Glutamatergic neuron (in vitro differentiated cells): Measurements from ENCODE around the gene ZKSCAN3. TPM values are rescaled to one million over a fixed set of nuclear protein-coding genes. Genes with fewer than 3 reads are reported as not detected.

Experiments
- DNase-seq: peaks from one replicate; pipeline ENCODE4 v3.0.0; 2022
- H3K27ac Mint-ChIP-seq: one replicate; pipeline ENCODE4 v1.8.0; 2020; ENCODE audit warnings: mild to moderate bottlenecking, mixed read lengths, inconsistent platforms; ENCODE audit not compliant: unreplicated experiment
- H3K27me3 Mint-ChIP-seq: one replicate; pipeline ENCODE4 v1.8.0; 2020; ENCODE audit warnings: mild to moderate bottlenecking, moderate library complexity, mixed read lengths, inconsistent platforms; ENCODE audit not compliant: unreplicated experiment
- H3K36me3 Mint-ChIP-seq: one replicate; pipeline ENCODE4 v1.8.0; 2020; ENCODE audit warnings: mild to moderate bottlenecking, mixed read lengths, inconsistent platforms; ENCODE audit not compliant: unreplicated experiment
- H3K4me1 Mint-ChIP-seq: one replicate; pipeline ENCODE4 v1.8.0; 2020; ENCODE audit warnings: mild to moderate bottlenecking, low read depth, mixed read lengths, inconsistent platforms; ENCODE audit not compliant: unreplicated experiment
- H3K4me3 Mint-ChIP-seq: one replicate; pipeline ENCODE4 v1.8.0; 2020; ENCODE audit warnings: mild to moderate bottlenecking, mixed read lengths, inconsistent platforms; ENCODE audit not compliant: unreplicated experiment
- H3K9me3 Mint-ChIP-seq: one replicate; pipeline ENCODE4 v1.8.0; 2020; ENCODE audit warnings: mild to moderate bottlenecking, moderate library complexity, mixed read lengths, inconsistent platforms; ENCODE audit not compliant: unreplicated experiment
- CTCF ChIP-seq: fragments of 200-600 bp; sonication (generic); IDR thresholded peaks from one replicate; pipeline ENCODE4 v1.5.0; 2021; ENCODE audit not compliant: partially characterized antibody, unreplicated experiment
- total RNA-seq: library from RNA; stranded (reverse); fragmentation: NEBNext Ultra II Directional; extraction: Animal tissue kit (Norgen Biotek cat#: 25700); gene quantifications from one replicate; pipeline ENCODE4 v1.2.1, GENCODE V29; 2021; ENCODE audit not compliant: unreplicated experiment

ZKSCAN3 gene
- total RNA-seq, 1 donor from 2014 or later, result 16.0 TPM

GRCh38 chr6:28330041-28330440 is 19.7 kb upstream of the ZKSCAN3 start:
- Mint-ChIP-seq H3K4me1 (peaks cover 10% of the 10 kb centered on the region), H3K9me3 (peaks cover 8% of the 10 kb centered on the region), H3K36me3 (peaks cover 27% of the 10 kb centered on the region), H3K4me3 (no peak overlapping the region), H3K27me3 (no peaks in the 10 kb centered on the region), H3K27ac (no peak overlapping the region)
- TF ChIP-seq CTCF, result no peak
- no peak for DNase-seq

DNA sequence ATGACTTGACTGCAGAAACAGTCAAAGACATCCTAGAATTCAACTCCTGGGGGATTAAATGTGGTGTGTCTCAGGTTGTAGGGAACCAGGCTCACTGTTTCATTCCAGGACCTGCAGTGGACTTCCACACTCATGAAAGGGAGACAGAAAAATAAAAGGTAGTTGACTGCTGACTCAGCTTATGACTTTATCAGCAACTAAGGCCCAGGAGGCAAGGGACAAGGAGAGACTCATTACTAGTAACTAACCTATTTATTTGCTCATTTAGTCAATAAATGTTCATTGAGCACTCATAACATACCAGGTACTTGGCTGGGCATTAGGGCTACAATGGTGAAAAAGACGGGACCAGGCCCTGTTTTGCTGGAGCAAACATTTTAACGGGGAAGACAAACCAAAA is 16.7 kb upstream of the ZKSCAN3 start:
- no peaks in the 10 kb centered on the region for H3K27me3 Mint-ChIP-seq
- H3K4me1 Mint-ChIP-seq, result peaks cover 12% of the 10 kb centered on the region
- H3K9me3 Mint-ChIP-seq, result peaks cover 2% of the 10 kb centered on the region
- TF ChIP-seq CTCF, result no peak
- H3K27ac Mint-ChIP-seq, result no peak overlapping the region
- DNase-seq, result no peak
- H3K36me3 Mint-ChIP-seq, result peaks cover 7% of the 10 kb centered on the region
- no peak overlapping the region for H3K4me3 Mint-ChIP-seq

DNA sequence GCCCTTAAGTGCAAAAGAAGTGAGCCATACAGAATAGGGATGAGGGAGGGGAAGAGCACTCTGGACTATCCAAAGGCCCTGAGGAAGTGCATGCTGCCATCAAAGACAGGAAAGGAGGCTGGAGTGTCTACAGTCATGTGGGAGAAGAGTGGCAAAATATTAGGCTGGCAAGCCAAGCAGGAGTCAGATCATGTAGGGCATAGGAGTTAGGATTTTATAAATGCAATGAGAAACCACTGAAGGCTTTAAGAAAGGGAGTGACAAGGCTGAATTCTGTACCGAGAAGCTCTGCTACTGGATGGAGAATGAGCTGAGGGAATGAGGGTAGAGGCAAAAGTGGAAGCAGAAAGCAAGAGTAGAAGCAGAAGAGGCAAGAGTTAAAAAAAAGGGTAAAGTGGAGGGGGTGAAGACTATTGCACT is 16.1 kb upstream of the ZKSCAN3 start:
- H3K36me3 Mint-ChIP-seq, result peaks cover 7% of the 10 kb centered on the region
- H3K4me1 Mint-ChIP-seq, result peaks cover 12% of the 10 kb centered on the region
- H3K27me3 Mint-ChIP-seq, result no peaks in the 10 kb centered on the region
- no peak for TF ChIP-seq CTCF
- H3K9me3 Mint-ChIP-seq, result peaks cover 2% of the 10 kb centered on the region
- no peak overlapping the region for H3K27ac Mint-ChIP-seq
- no peak overlapping the region for H3K4me3 Mint-ChIP-seq
- no peak for DNase-seq

- no peak for TF ChIP-seq CTCF
- Mint-ChIP-seq H3K27me3 (no peaks in the 10 kb centered on the region), H3K9me3 (peaks cover 2% of the 10 kb centered on the region), H3K27ac (no peak overlapping the region), H3K4me1 (peaks cover 12% of the 10 kb centered on the region), H3K36me3 (no peaks in the 10 kb centered on the region), H3K4me3 (no peak overlapping the region)
- DNase-seq, result no peak
Observed at GRCh38 chr6:28334286-28335039, 15.3 kb upstream of the ZKSCAN3 start.

GRCh38 chr6:28335040-28335563 is 14.6 kb upstream of the ZKSCAN3 start:
- Mint-ChIP-seq H3K36me3 (no peaks in the 10 kb centered on the region), H3K27ac (no peak overlapping the region), H3K4me3 (no peak overlapping the region), H3K27me3 (no peaks in the 10 kb centered on the region), H3K9me3 (peaks cover 2% of the 10 kb centered on the region), H3K4me1 (peaks cover 12% of the 10 kb centered on the region)
- peak; percentile 22 for DNase-seq
- TF ChIP-seq CTCF, result no peak
